Transverse colon (tissue), 3 donors: ENCODE results near the gene HTRA1.

Experiments
- CTCF ChIP-seq, 5 experiments: fragments of 200-600 bp in 3 of 5; fragments of 450-650 bp in 2 of 5; sonication (generic) in 3 of 5; IDR thresholded peaks; 1 replicate in 2 of 5; 2 replicates in 3 of 5; pipeline ENCODE4 v1.5.1; 2016 to 2017; ENCODE audit warnings: antibody characterized with exemption in 5 of 5, inconsistent platforms in 3 of 5, mild to moderate bottlenecking in 2 of 5, moderate library complexity in 1 of 5
- EP300 ChIP-seq: sonication (generic); formaldehyde crosslinking; IDR thresholded peaks from one replicate; pipeline ENCODE4 v1.6.1; 2017; ENCODE audit warnings: antibody characterized with exemption, low read depth

DNA sequence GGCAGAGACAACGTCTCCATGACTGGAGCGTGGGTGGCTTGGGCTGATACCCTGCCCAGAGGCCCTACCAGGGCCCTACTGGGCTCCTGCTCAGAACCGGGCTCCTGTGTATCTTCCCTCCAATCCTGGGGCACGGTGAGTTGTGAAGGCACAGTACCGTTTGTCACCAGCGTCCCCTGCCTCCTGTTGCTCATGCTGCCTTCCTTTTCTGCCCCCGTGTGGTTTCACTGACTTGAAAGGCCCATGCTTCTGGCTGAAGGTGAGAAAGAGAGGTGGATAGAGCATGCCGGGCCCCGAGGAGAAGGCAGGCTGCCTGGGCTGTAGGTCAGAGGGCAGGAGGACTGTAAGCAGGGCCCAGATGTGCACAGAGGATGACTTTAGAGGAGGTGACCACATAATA lies 90.1 kb downstream of the HTRA1 start:
- TF ChIP-seq CTCF (IDR thresholded peaks at IDR 0.05) (peak in 1 of 5 experiments; percentile 13), EP300 (no peak)
